K562 (cell line): ENCODE results near the gene AZU1. TPM values are rescaled to one million over a fixed set of nuclear protein-coding genes. Genes with fewer than 3 reads are reported as not detected.

Source experiments
- ATAC-seq: fragments of 200-7000 bp; cut with Tn5 transposase; 3 replicates; pipeline ENCODE4 v1.9.1; 2020; ENCODE audit warnings: moderate library complexity
- BruUV-seq: library from RNA; stranded (reverse); fragments of 400-500 nt; replicated peaks from 2 replicates; lab custom pipeline; 2021; lab: Mats Ljungman, UMichigan
- CTCF ChIA-PET: fragments of 300-600 bp; formaldehyde crosslinking; extraction: SDS; loops from one replicate; lab custom pipeline; 2021; ENCODE audit warnings: low intra/inter-chr PET ratio; lab: Yijun Ruan, JAX
- POLR2A ChIA-PET: fragments of 300-600, 350-650 bp; sonication (Branson Sonifier 250); formaldehyde crosslinking; extraction: SDS; loops from one replicate; lab custom pipeline; 2021; ENCODE audit warnings: antibody characterized with exemption, inconsistent platforms; lab: Yijun Ruan, JAX
- DNase-seq, 4 experiments: peaks; one replicate each; pipeline versions ENCODE4 v3.0.0 to v3.0.0-alpha.2; 2011 to 2018; ENCODE audit warnings: low spot score in 3 of 4, mixed read lengths in 3 of 4; ENCODE audit errors: extremely low read depth in 1 of 4
- FAIRE-seq: peaks from 2 replicates; lab custom pipeline; 2011; peaks lifted over from hg19 to GRCh38; lab: Jason Lieb, UNC
- H2AFZ ChIP-seq: 2 replicates; pipeline ENCODE4 v1.6.0; 2011; ENCODE audit warnings: low read depth, low read length, control low read depth, inconsistent platforms
- H3K27ac ChIP-seq: fragments of 200-600 bp; 3 replicates; pipeline ENCODE4 v1.8.0; 2011; ENCODE audit warnings: low read depth, mild to moderate bottlenecking, control low read depth, inconsistent platforms, low read length, moderate library complexity, mixed read lengths; ENCODE audit errors: extremely low read depth
- H3K27me3 ChIP-seq, 2 experiments: fragments of 300-600 bp in 1 of 2; 2 replicates in 1 of 2; 3 replicates in 1 of 2; pipeline versions ENCODE4 v1.6.0 to v1.8.0; 2011; ENCODE audit warnings: inconsistent platforms in 2 of 2, low read length in 2 of 2, mild to moderate bottlenecking in 1 of 2, mixed read lengths in 1 of 2, moderate library complexity in 1 of 2; ENCODE audit not compliant: control insufficient read depth in 2 of 2, insufficient read depth in 2 of 2
- H3K36me3 ChIP-seq: fragments of 300-600 bp; 3 replicates; pipeline ENCODE4 v1.8.0; 2011; ENCODE audit warnings: mild to moderate bottlenecking, low read length, inconsistent platforms; ENCODE audit not compliant: control insufficient read depth, insufficient read depth
- H3K4me1 ChIP-seq, 2 experiments: fragments of 200-600 bp in 1 of 2; replicated peaks in 1 of 2; 2 replicates in 1 of 2; 3 replicates in 1 of 2; pipeline versions ENCODE4 v1.5.1 to v1.8.0; 2011; ENCODE audit warnings: inconsistent platforms in 2 of 2, low read length in 2 of 2, mild to moderate bottlenecking in 1 of 2, mixed read lengths in 1 of 2, moderate library complexity in 1 of 2; ENCODE audit not compliant: control insufficient read depth in 2 of 2, insufficient read depth in 2 of 2
- H3K4me2 ChIP-seq: 2 replicates; pipeline ENCODE4 v1.6.1; 2011; ENCODE audit warnings: low read length, control low read depth, inconsistent platforms, mixed read lengths; ENCODE audit not compliant: insufficient read depth
- H3K4me3 ChIP-seq: fragments of 200-600 bp; sonication (generic), shearing (Covaris generic); 2 replicates; pipeline ENCODE4 v1.5.1; 2016; ENCODE audit warnings: control low read depth, inconsistent platforms
- H3K79me2 ChIP-seq: fragments of 200-600 bp; 3 replicates; pipeline ENCODE4 v1.8.0; 2011; ENCODE audit warnings: low read length, inconsistent platforms; ENCODE audit not compliant: control insufficient read depth, insufficient read depth
- H3K9ac ChIP-seq, 2 experiments: 2 replicates each; pipeline versions ENCODE4 v1.6.0 to v1.6.1; 2011; ENCODE audit warnings: low read depth in 2 of 2, low read length in 2 of 2, control low read depth in 1 of 2, inconsistent platforms in 1 of 2, mild to moderate bottlenecking in 1 of 2, mixed read lengths in 1 of 2; ENCODE audit not compliant: insufficient read depth in 1 of 2
- H3K9me1 ChIP-seq: one replicate; pipeline ENCODE4 v1.6.0; 2011; ENCODE audit warnings: inconsistent platforms, mild to moderate bottlenecking, low read length, moderate library complexity; ENCODE audit not compliant: control insufficient read depth, insufficient read depth
- H3K9me3 ChIP-seq: replicated peaks from 2 replicates; pipeline ENCODE4 v1.5.1; 2011; ENCODE audit warnings: low read depth, low read length, inconsistent platforms; ENCODE audit not compliant: control insufficient read depth, insufficient read depth
- H4K20me1 ChIP-seq: replicated peaks from 2 replicates; pipeline ENCODE4 v1.6.1; 2011; ENCODE audit warnings: low read length, inconsistent platforms, mixed read lengths; ENCODE audit not compliant: control insufficient read depth, insufficient read depth
- KAT8 ChIP-seq: fragments of 450-650 bp; IDR thresholded peaks from 2 replicates; pipeline ENCODE4 v1.6.1; 2016; ENCODE audit warnings: low read depth, mild to moderate bottlenecking
- MAFG ChIP-seq: fragments of 450-650 bp; conservative IDR thresholded peaks from 2 replicates; pipeline ENCODE4 v1.6.1; 2016; ENCODE audit warnings: missing genetic modification characterization, missing compliant biosample characterization
- RBFOX2 ChIP-seq: fragments of 200-400 bp; formaldehyde crosslinking; IDR thresholded peaks from 2 replicates; pipeline ENCODE4 v1.6.1; 2017; ENCODE audit warnings: low read depth, mild to moderate bottlenecking, low read length, moderate library complexity
- ZNF431 ChIP-seq: sonication (generic); formaldehyde crosslinking; IDR thresholded peaks from 2 replicates; pipeline ENCODE4 v1.8.0; 2022; ENCODE audit warnings: mild to moderate bottlenecking, missing genetic modification reagents
- ZNF75A ChIP-seq: fragments of 450-650 bp; formaldehyde crosslinking; IDR thresholded peaks from 2 replicates; pipeline ENCODE4 v1.4.0; 2020; ENCODE audit warnings: mild to moderate bottlenecking
- WGBS: fragments of 100-300 bp; shearing (Covaris generic); methylation state at CpG from one replicate; pipeline ENCODE4 v1.1.6; 2016; ENCODE audit warnings: low coverage, mixed read lengths; ENCODE audit not compliant: insufficient coverage; ENCODE audit errors: missing lambda C conversion rate; 5-methylcytosine and 5-hydroxymethylcytosine counted together
- in situ Hi-C: fragments of 300-500 bp; cut with MboI; formaldehyde crosslinking; loops from 4 replicates; pipeline ENCODE4 v1.15.0; 2018; ENCODE audit warnings: inconsistent platforms, mixed read lengths
- intact Hi-C: fragments of 100-400 bp; cut with micrococcal nuclease; formaldehyde crosslinking; loops from 2 replicates; pipeline ENCODE4 v1.14.2; 2022
- polyA plus RNA-seq, 8 experiments: library from polyadenylated mRNA; depleted of rRNA in 4 of 8; stranded (reverse) in 5 of 8; unstranded in 3 of 8; fragments of >200 nt; fragmentation: Nextera tagmentation in 2 of 8; fragmentation: Illumina TruSeq in 1 of 8; extraction: Ambion mirVana in 2 of 8; extraction: Trizol in 1 of 8; gene quantifications; 2 replicates each; pipeline versions ENCODE4 v1.2.1 to v1.2.3, GENCODE V29; 2011 to 2014; ENCODE audit warnings: inconsistent platforms in 1 of 8, missing spikeins in 1 of 8
- total RNA-seq, 7 experiments: library from RNA; depleted of rRNA in 6 of 7; stranded (reverse); fragments of >200 nt in 6 of 7; fragmentation: Illumina TruSeq in 2 of 7; extraction: Trizol in 2 of 7; gene quantifications; 2 replicates each; pipeline versions ENCODE4 v1.2.1 to v1.2.3, GENCODE V29; 2011 to 2021; ENCODE audit warnings: low replicate concordance in 1 of 7
- TF ChIP-seq, protein P1 (sequence below): IDR thresholded peaks from 2 replicates; pipeline ENCODE4 v1.6.1; 2016; ENCODE audit warnings: missing genetic modification characterization, missing compliant biosample characterization
- TF ChIP-seq, protein P2 (sequence below): fragments of 200-800 bp; sonication (Bioruptor generic); IDR thresholded peaks from 2 replicates; pipeline ENCODE4 v1.6.1; 2017; ENCODE audit warnings: missing genetic modification characterization, missing compliant biosample characterization
- TF ChIP-seq, protein P3 (sequence below): sonication (generic); formaldehyde crosslinking; IDR thresholded peaks from 2 replicates; pipeline ENCODE4 v1.8.1; 2023; ENCODE audit warnings: mild to moderate bottlenecking, missing genetic modification reagents
- TF ChIP-seq, protein P4 (sequence below): fragments of 450-650 bp; formaldehyde crosslinking; IDR thresholded peaks from 2 replicates; pipeline ENCODE4 v1.4.0; 2022; ENCODE audit warnings: mild to moderate bottlenecking, moderate library complexity
- TF ChIP-seq, protein P5 (sequence below): fragments of 150-350 bp; IDR thresholded peaks from 2 replicates; pipeline ENCODE4 v1.6.1; 2014; ENCODE audit warnings: low read depth, mild to moderate bottlenecking, low read length, borderline replicate concordance

AZU1 gene
- total and polyA plus RNA-seq, 9 of the 15 experiments (the other 6 are each of a cell fraction or from before 2014, with no cell fraction given): 0.29 to 1.9 (median 0.59) TPM; not detected in 3

DNA sequence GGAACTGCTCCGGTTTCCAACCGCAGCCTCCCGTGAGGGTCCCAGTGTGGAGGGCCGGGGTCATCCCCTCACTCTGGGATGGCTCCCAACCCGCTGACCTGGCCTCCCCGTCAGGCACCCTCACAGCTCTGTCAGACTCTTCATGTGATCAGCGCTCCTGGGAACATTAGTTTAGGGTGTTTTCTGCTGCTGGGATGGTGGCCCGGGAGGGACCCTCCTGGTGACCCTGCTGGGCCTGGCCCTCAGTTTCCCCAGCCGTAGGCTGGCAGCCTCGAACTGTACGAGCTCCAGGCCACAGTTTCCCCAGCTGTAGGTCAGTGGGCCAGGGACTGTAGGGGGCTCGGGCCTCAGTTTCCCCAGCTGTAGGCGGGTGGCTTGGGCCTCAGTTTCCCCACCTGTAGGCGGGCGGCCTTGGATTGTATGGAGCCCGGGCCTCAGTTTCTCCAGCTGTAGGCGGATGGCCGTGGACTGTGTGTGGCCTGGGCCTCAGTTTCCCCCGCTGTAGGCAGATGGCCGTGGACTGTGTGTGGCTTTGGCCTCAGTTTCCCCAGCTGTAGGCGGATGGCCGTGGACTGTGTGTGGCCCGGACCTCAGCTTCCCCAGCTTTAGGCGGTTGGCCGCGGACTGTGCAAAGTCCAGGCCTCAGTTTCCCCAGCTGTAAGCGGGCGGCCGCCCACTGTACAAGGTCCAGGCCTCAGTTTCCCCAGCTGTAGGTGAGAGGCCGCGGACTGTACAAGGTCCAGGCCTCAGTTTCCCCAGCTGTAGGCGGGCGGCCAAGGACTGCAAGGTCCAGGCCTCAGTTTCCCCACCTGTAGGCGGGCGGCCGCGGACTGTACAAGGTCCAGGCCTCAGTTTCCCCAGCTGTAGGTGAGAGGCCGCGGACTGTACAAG is 31.7 kb upstream of the AZU1 start:
- 66% methylated on average over 35 of the region's 39 CpGs for WGBS
- ChIA-PET CTCF (no interaction called here), POLR2A (interaction anchor here (1.3 to 1.5 kb wide), 2 partner anchors 9 to 11 kb away, joined by 5 read pairs; no protein-coding TSS in a partner anchor)
- in situ Hi-C loops (no loop called here), intact Hi-C loops (no loop called here)
- Histone ChIP-seq H3K9ac (peak overlapping the region; percentile 92 to 95), H3K4me1 (peaks cover 34 to 81% of the 10 kb centered on the region in 2 experiments), H3K9me1 (peaks cover 7% of the 10 kb centered on the region), H3K4me2 (peak overlapping the region; percentile 80), H3K36me3 (peaks cover 29% of the 10 kb centered on the region), H3K27me3 (no peaks in the 10 kb centered on the region), H4K20me1 (peaks cover 29% of the 10 kb centered on the region), H3K79me2 (peaks cover 52% of the 10 kb centered on the region), H3K9me3 (peaks cover 3% of the 10 kb centered on the region; the same call in 1 of the 2 replicates), H2AFZ (no peak overlapping the region), H3K27ac (peak overlapping the region; percentile 89; the same call in 2 of the 3 replicates), H3K4me3 (peak overlapping the region; percentile 55)
- ATAC-seq (no peak), FAIRE-seq (no peak), DNase-seq (no peak)
- no TSS peak for BruUV-seq
- TF ChIP-seq MAFG (tag) (no peak), ZNF431 (CRISPR knock-in tag) (0 out of 2 replicates have a peak, but pooled peaks have one; percentile 8), KAT8 (no peak), RBFOX2 (peak; percentile 74), ZNF75A (CRISPR knock-in tag) (no peak)
- TF ChIP-seq, protein P1, sequence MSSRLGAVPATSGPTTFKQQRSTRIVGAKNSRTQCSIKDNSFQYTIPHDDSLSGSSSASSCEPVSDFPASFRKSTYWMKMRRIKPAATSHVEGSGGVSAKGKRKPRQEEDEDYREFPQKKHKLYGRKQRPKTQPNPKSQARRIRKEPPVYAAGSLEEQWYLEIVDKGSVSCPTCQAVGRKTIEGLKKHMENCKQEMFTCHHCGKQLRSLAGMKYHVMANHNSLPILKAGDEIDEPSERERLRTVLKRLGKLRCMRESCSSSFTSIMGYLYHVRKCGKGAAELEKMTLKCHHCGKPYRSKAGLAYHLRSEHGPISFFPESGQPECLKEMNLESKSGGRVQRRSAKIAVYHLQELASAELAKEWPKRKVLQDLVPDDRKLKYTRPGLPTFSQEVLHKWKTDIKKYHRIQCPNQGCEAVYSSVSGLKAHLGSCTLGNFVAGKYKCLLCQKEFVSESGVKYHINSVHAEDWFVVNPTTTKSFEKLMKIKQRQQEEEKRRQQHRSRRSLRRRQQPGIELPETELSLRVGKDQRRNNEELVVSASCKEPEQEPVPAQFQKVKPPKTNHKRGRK: no peak
- TF ChIP-seq, protein P2, sequence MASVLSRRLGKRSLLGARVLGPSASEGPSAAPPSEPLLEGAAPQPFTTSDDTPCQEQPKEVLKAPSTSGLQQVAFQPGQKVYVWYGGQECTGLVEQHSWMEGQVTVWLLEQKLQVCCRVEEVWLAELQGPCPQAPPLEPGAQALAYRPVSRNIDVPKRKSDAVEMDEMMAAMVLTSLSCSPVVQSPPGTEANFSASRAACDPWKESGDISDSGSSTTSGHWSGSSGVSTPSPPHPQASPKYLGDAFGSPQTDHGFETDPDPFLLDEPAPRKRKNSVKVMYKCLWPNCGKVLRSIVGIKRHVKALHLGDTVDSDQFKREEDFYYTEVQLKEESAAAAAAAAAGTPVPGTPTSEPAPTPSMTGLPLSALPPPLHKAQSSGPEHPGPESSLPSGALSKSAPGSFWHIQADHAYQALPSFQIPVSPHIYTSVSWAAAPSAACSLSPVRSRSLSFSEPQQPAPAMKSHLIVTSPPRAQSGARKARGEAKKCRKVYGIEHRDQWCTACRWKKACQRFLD: no peak
- TF ChIP-seq, protein P3, sequence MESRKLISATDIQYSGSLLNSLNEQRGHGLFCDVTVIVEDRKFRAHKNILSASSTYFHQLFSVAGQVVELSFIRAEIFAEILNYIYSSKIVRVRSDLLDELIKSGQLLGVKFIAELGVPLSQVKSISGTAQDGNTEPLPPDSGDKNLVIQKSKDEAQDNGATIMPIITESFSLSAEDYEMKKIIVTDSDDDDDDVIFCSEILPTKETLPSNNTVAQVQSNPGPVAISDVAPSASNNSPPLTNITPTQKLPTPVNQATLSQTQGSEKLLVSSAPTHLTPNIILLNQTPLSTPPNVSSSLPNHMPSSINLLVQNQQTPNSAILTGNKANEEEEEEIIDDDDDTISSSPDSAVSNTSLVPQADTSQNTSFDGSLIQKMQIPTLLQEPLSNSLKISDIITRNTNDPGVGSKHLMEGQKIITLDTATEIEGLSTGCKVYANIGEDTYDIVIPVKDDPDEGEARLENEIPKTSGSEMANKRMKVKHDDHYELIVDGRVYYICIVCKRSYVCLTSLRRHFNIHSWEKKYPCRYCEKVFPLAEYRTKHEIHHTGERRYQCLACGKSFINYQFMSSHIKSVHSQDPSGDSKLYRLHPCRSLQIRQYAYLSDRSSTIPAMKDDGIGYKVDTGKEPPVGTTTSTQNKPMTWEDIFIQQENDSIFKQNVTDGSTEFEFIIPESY (CRISPR knock-in tag): peak; percentile 63; the same call in 1 of the 2 replicates
- TF ChIP-seq, protein P4, sequence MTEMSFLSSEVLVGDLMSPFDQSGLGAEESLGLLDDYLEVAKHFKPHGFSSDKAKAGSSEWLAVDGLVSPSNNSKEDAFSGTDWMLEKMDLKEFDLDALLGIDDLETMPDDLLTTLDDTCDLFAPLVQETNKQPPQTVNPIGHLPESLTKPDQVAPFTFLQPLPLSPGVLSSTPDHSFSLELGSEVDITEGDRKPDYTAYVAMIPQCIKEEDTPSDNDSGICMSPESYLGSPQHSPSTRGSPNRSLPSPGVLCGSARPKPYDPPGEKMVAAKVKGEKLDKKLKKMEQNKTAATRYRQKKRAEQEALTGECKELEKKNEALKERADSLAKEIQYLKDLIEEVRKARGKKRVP (CRISPR knock-in tag): no peak
- TF ChIP-seq, protein P5, sequence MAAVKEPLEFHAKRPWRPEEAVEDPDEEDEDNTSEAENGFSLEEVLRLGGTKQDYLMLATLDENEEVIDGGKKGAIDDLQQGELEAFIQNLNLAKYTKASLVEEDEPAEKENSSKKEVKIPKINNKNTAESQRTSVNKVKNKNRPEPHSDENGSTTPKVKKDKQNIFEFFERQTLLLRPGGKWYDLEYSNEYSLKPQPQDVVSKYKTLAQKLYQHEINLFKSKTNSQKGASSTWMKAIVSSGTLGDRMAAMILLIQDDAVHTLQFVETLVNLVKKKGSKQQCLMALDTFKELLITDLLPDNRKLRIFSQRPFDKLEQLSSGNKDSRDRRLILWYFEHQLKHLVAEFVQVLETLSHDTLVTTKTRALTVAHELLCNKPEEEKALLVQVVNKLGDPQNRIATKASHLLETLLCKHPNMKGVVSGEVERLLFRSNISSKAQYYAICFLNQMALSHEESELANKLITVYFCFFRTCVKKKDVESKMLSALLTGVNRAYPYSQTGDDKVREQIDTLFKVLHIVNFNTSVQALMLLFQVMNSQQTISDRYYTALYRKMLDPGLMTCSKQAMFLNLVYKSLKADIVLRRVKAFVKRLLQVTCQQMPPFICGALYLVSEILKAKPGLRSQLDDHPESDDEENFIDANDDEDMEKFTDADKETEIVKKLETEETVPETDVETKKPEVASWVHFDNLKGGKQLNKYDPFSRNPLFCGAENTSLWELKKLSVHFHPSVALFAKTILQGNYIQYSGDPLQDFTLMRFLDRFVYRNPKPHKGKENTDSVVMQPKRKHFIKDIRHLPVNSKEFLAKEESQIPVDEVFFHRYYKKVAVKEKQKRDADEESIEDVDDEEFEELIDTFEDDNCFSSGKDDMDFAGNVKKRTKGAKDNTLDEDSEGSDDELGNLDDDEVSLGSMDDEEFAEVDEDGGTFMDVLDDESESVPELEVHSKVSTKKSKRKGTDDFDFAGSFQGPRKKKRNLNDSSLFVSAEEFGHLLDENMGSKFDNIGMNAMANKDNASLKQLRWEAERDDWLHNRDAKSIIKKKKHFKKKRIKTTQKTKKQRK: no peak
